WTC11 (cell line): ENCODE results near the gene GPR160.

Source experiments
- CTCF ChIP-seq: fragments of 200-600 bp; IDR thresholded peaks from 2 replicates; pipeline ENCODE4 v1.8.0; 2022; ENCODE audit warnings: antibody characterized with exemption
- NFYB ChIP-seq: sonication (generic); formaldehyde crosslinking; conservative IDR thresholded peaks from 2 replicates; pipeline ENCODE4 v1.8.0; 2022; ENCODE audit warnings: low read depth, missing genetic modification reagents
- ZNF263 ChIP-seq: sonication (generic); formaldehyde crosslinking; IDR thresholded peaks from 2 replicates; pipeline ENCODE4 v1.8.1; 2022; ENCODE audit warnings: low read depth, mild to moderate bottlenecking, moderate library complexity, missing genetic modification reagents
- ZSCAN18 ChIP-seq: fragments of 250-450 bp; sonication (Bioruptor Pico); IDR thresholded peaks from 2 replicates; pipeline ENCODE4 v2.1.2; 2022; ENCODE audit warnings: mild to moderate bottlenecking, moderate library complexity

- TF ChIP-seq CTCF = no peak
- no peak for TF ChIP-seq NFYB (CRISPR knock-in tag)
- TF ChIP-seq ZNF263 (CRISPR knock-in tag) = no peak
- no peak for TF ChIP-seq ZSCAN18 (CRISPR knock-in tag)
These were observed 9.3 kb downstream of the GPR160 start for GRCh38 chr3:170047133-170047404.
